HUES6 (cell line): ENCODE measurements around the gene SAMHD1.

Experiments used
- H3K27ac ChIP-seq: 2 replicates; pipeline ENCODE4 v1.7.0; 2013; ENCODE audit warnings: low read depth, mild to moderate bottlenecking, low read length, inconsistent platforms
- H3K27me3 ChIP-seq: 2 replicates; pipeline ENCODE4 v1.6.1; 2013; ENCODE audit warnings: low read length; ENCODE audit not compliant: control insufficient read depth, insufficient read depth
- H3K36me3 ChIP-seq: 2 replicates; pipeline ENCODE4 v1.6.1; 2013; ENCODE audit warnings: low read length; ENCODE audit not compliant: control insufficient read depth, insufficient read depth
- H3K4me1 ChIP-seq: 2 replicates; pipeline ENCODE4 v1.6.1; 2013; ENCODE audit warnings: low read length; ENCODE audit not compliant: control insufficient read depth, insufficient read depth
- H3K4me3 ChIP-seq: 2 replicates; pipeline ENCODE4 v1.5.1; 2013; ENCODE audit warnings: low read depth, low read length
- H3K9ac ChIP-seq: one replicate; pipeline ENCODE4 v1.6.1; 2013; ENCODE audit warnings: mild to moderate bottlenecking, low read length
- H3K9me3 ChIP-seq: 2 replicates; pipeline ENCODE4 v1.6.1; 2013; ENCODE audit warnings: low read depth, low read length; ENCODE audit not compliant: control insufficient read depth, insufficient read depth

The SAMHD1 gene

DNA sequence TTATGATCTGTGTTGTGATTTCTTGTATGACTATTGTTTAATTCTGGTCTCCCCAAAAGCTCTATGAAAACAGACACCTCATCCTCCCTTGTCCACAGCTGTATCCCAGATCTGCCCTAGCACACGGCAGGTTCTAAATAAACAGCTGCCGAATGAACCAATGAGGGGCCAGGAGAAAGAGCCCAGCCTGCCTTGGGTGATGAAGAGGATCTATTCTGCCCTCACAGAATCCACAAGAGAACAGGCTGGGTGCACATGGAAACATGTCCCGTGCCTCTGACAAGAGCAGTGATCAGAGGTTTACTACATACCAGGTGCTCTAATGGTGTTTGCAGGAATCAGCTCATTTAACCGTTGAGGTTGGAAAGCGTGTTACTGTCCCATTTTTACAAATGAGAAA lies 91.2 kb downstream of the SAMHD1 start:
- Histone ChIP-seq H3K9me3 (no peaks in the 10 kb centered on the region), H3K27ac (no peak overlapping the region), H3K4me3 (no peak overlapping the region), H3K36me3 (0 out of 2 replicates have a peak, but pooled peaks cover 4% of the 10 kb centered on the region), H3K4me1 (peaks cover 54% of the 10 kb centered on the region), H3K9ac (no peak overlapping the region), H3K27me3 (peaks cover 5% of the 10 kb centered on the region; the same call in 1 of the 2 replicates)

DNA sequence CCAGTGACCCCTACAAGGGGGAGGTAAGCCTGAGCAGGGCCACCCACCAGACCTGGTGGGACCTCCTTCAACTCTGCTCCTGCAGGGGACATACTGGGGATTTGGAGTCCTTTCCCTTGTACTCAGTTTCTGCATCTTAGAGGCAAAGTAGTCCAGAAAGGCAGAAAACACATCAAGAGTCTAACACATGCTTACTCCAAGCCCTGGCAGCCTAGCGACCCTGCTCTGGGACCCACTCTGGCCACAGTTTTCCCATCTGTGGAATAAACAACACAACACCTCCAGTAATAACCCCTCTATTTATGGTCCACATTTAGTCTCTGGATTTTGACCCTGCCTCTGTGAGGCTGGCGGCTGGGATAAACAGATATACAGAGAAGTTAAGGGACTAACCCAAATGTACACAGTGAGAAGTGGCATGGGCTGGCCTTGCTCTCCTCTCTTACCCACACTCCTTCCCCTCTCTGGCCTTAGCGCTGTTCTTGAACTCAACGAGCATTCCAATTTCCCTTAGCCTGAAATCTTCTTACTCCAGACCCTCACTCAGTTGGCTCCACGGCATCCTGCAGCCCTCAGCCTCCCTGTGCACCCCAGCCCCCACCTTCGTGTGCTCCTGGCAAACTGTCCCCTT lies 91.7 kb downstream of the SAMHD1 start:
- Histone ChIP-seq H3K27ac (no peak overlapping the region), H3K27me3 (peaks cover 3% of the 10 kb centered on the region; the same call in 1 of the 2 replicates), H3K9ac (no peak overlapping the region), H3K4me1 (peaks cover 54% of the 10 kb centered on the region), H3K4me3 (no peak overlapping the region), H3K9me3 (no peaks in the 10 kb centered on the region), H3K36me3 (0 out of 2 replicates have a peak, but pooled peaks cover 4% of the 10 kb centered on the region)

- no peak overlapping the region for H3K27ac ChIP-seq
- 0 out of 2 replicates have a peak, but pooled peaks cover 4% of the 10 kb centered on the region for H3K36me3 ChIP-seq
- H3K27me3 ChIP-seq: peaks cover 3% of the 10 kb centered on the region; the same call in 1 of the 2 replicates
- H3K9ac ChIP-seq: no peak overlapping the region
- peaks cover 58% of the 10 kb centered on the region for H3K4me1 ChIP-seq
- H3K4me3 ChIP-seq: no peak overlapping the region
- H3K9me3 ChIP-seq: no peaks in the 10 kb centered on the region
Measured at GRCh38 chr20:36859282-36859555, 92.3 kb downstream of the SAMHD1 start.

- Histone ChIP-seq H3K27ac (no peak overlapping the region), H3K4me3 (no peak overlapping the region), H3K36me3 (0 out of 2 replicates have a peak, but pooled peaks cover 10% of the 10 kb centered on the region), H3K9me3 (no peaks in the 10 kb centered on the region), H3K9ac (no peak overlapping the region), H3K27me3 (0 out of 2 replicates have a peak, but pooled peaks cover under 1% of the 10 kb centered on the region), H3K4me1 (peaks cover 61% of the 10 kb centered on the region)
Measured at GRCh38 chr20:36856691-36857635, 94.5 kb downstream of the SAMHD1 start.

- peaks cover 54% of the 10 kb centered on the region for H3K4me1 ChIP-seq
- H3K4me3 ChIP-seq: no peak overlapping the region
- no peaks in the 10 kb centered on the region for H3K27me3 ChIP-seq
- peaks cover 4% of the 10 kb centered on the region for H3K9me3 ChIP-seq
- H3K9ac ChIP-seq: no peak overlapping the region
- no peak overlapping the region for H3K27ac ChIP-seq
- H3K36me3 ChIP-seq: 0 out of 2 replicates have a peak, but pooled peaks cover 14% of the 10 kb centered on the region
Measured at GRCh38 chr20:36856195-36856594, 95.3 kb downstream of the SAMHD1 start.

GRCh38 chr20:36855241-36855657 lies 96.3 kb downstream of the SAMHD1 start:
- peaks cover 17% of the 10 kb centered on the region; the same call in 1 of the 2 replicates for H3K36me3 ChIP-seq
- H3K4me3 ChIP-seq: no peak overlapping the region

DNA sequence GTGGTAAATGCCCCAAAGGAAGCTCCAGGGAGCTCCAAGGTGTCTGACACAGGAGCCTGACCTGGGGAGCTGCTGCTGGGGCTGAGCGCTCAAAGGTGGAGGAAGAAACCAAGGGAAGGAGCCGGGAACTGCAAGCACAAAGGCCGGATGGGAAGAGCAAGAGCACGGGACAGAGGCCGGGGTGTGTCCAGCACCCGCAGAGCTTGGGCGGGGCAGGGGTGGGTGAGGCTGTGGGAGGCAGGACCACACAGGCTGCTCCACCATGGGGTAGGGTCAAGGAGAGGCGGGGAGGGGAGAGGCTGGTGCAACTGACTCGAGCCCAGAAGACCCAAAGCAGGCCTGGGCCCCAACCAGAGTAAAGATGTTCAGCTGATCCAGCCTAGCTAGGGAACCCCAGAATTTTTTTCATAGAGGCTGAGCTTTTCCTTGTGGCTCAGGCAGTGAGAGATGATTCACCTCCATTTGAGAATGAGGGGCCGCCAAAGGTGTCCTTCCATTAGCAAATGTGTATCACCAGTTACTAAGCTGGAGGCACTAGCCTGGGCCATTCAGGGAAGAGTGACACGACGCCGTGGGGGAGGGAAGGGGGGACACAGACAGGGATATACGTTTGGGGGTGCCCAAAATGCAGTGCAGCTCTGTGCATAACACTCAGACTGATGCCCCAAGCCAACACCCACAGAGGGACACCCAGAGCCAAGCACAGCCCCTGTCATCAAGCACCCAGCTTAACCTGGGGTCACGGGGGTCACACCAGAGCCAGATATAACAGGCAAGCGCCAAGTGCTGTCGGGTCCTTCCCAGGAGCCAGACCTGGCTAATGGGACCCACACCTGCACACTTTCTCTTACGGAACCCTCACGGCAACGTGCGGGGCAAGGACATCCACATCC lies 96.9 kb downstream of the SAMHD1 start:
- no peak overlapping the region for H3K27ac ChIP-seq
- no peak overlapping the region for H3K9ac ChIP-seq
- no peaks in the 10 kb centered on the region for H3K27me3 ChIP-seq
- H3K9me3 ChIP-seq: peaks cover 9% of the 10 kb centered on the region
- H3K4me1 ChIP-seq: peaks cover 38% of the 10 kb centered on the region
- peaks cover 17% of the 10 kb centered on the region; the same call in 1 of the 2 replicates for H3K36me3 ChIP-seq
- no peak overlapping the region for H3K4me3 ChIP-seq

More at GRCh38 chr20:36855241-36855657, 96.3 kb downstream of the SAMHD1 start:
- Histone ChIP-seq H3K4me1 (peaks cover 44% of the 10 kb centered on the region), H3K9ac (no peak overlapping the region), H3K27me3 (no peaks in the 10 kb centered on the region), H3K27ac (no peak overlapping the region), H3K9me3 (peaks cover 9% of the 10 kb centered on the region)

DNA sequence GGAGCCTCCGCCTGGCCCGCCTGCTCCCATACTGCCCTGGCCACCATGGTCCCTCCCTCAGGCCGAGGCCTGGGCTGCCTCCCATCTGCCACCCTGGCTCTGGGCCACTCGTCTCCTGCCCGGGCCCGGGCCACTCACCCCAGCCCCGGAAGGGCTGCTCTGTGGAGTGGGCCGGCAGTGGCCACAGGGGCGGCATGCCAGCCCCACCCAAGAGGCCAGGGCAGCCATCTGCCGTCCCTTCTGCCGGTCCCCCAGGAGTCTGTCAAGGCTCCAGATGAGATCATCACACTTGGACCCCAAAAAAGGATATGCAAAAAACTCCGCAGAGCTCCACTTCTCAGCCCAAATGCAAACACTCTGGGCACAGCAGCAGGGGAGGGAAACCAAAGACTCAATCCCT lies 99.3 kb downstream of the SAMHD1 start:
- Histone ChIP-seq H3K9me3 (peaks cover 9% of the 10 kb centered on the region), H3K27me3 (no peaks in the 10 kb centered on the region), H3K27ac (no peak overlapping the region), H3K36me3 (peaks cover 15% of the 10 kb centered on the region; the same call in 1 of the 2 replicates), H3K4me3 (no peak overlapping the region), H3K9ac (no peak overlapping the region), H3K4me1 (peaks cover 36% of the 10 kb centered on the region)

GRCh38 chr20:36851490-36851889 lies 100.0 kb downstream of the SAMHD1 start:
- Histone ChIP-seq H3K27ac (no peak overlapping the region), H3K4me3 (no peak overlapping the region), H3K9me3 (peaks cover 9% of the 10 kb centered on the region), H3K36me3 (peaks cover 13% of the 10 kb centered on the region; the same call in 1 of the 2 replicates), H3K4me1 (peaks cover 33% of the 10 kb centered on the region), H3K27me3 (no peaks in the 10 kb centered on the region), H3K9ac (no peak overlapping the region)

DNA sequence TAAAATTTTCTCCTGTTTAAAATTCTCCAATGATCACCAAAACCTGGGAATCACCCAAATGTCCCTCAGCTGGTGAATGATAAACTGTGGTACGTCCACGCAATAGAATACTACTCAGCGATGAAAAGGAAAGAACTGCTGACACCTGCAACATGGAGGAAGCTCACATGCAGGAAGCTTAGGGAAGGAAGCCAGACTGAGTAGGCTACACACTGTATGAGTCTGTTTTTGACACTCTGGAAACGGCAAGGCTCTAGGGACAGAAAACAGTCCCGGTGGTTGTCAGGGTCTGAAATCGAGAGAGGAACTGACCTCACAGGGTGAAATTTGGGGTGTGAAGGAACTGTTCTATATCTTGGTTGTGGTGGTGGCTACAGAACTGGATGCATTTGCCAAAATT lies 100.7 kb downstream of the SAMHD1 start:
- no peak overlapping the region for H3K4me3 ChIP-seq
- no peaks in the 10 kb centered on the region for H3K27me3 ChIP-seq
- H3K9ac ChIP-seq: no peak overlapping the region
- H3K27ac ChIP-seq: no peak overlapping the region
- peaks cover 34% of the 10 kb centered on the region for H3K4me1 ChIP-seq
- H3K36me3 ChIP-seq: peaks cover 13% of the 10 kb centered on the region; the same call in 1 of the 2 replicates
- peaks cover 9% of the 10 kb centered on the region for H3K9me3 ChIP-seq
